Neuronal stem cell (in vitro differentiated cells): Measurements from ENCODE around the gene PCNX3.
A peak's percentile ranks its signal among the peaks of the same experiment; 100 is the strongest.

Experiments
- DNase-seq: peaks from one replicate; pipeline ENCODE4 v3.0.0-alpha.2; 2013; ENCODE audit warnings: low spot score
- H2AFZ ChIP-seq: one replicate; pipeline ENCODE4 v1.6.1; 2013; ENCODE audit warnings: mild to moderate bottlenecking, low read length, inconsistent platforms
- H2AK5ac ChIP-seq: 2 replicates; pipeline ENCODE4 v1.6.1; 2013; ENCODE audit warnings: low read depth, mild to moderate bottlenecking, inconsistent platforms, low read length, moderate library complexity, mixed read lengths
- H2BK120ac ChIP-seq: 2 replicates; pipeline ENCODE4 v1.6.1; 2013; ENCODE audit warnings: low read depth, mild to moderate bottlenecking, inconsistent platforms, low read length, moderate library complexity, mixed read lengths
- H2BK12ac ChIP-seq: one replicate; pipeline ENCODE4 v1.6.1; 2013; ENCODE audit warnings: low read length, inconsistent platforms
- H2BK15ac ChIP-seq: 2 replicates; pipeline ENCODE4 v1.6.1; 2013; ENCODE audit warnings: mild to moderate bottlenecking, low read length, inconsistent platforms, mixed read lengths
- H2BK5ac ChIP-seq: one replicate; pipeline ENCODE4 v1.6.1; 2013; ENCODE audit warnings: inconsistent platforms, mild to moderate bottlenecking, low read length, moderate library complexity
- H3K14ac ChIP-seq: one replicate; pipeline ENCODE4 v1.6.1; 2013; ENCODE audit warnings: low read length, inconsistent platforms
- H3K18ac ChIP-seq: 2 replicates; pipeline ENCODE4 v1.6.1; 2013; ENCODE audit warnings: low read length, inconsistent platforms
- H3K23ac ChIP-seq: 2 replicates; pipeline ENCODE4 v1.6.1; 2013; ENCODE audit warnings: low read depth, mild to moderate bottlenecking, mixed read lengths, low read length, inconsistent platforms; ENCODE audit not compliant: poor library complexity
- H3K27ac ChIP-seq: replicated peaks from 3 replicates; pipeline ENCODE4 v1.5.1; 2013; ENCODE audit warnings: low read length, inconsistent platforms
- H3K27me3 ChIP-seq, 3 experiments: 2 replicates each; pipeline ENCODE4 v1.6.1; 2013; ENCODE audit warnings: low read length in 3 of 3, mild to moderate bottlenecking in 2 of 3, inconsistent platforms in 1 of 3, low read depth in 1 of 3, mixed read lengths in 1 of 3, moderate library complexity in 1 of 3; ENCODE audit not compliant: control insufficient read depth in 3 of 3, insufficient read depth in 3 of 3
- H3K36me3 ChIP-seq, 2 donors: replicated peaks in 1 of 2; 2 replicates each; pipeline ENCODE4 v1.6.1; 2013; ENCODE audit warnings: low read length in 2 of 2; ENCODE audit not compliant: control insufficient read depth in 2 of 2, insufficient read depth in 2 of 2
- H3K4ac ChIP-seq: 2 replicates; pipeline ENCODE4 v1.6.1; 2013; ENCODE audit warnings: inconsistent platforms, mild to moderate bottlenecking, low read length, moderate library complexity
- H3K4me1 ChIP-seq, 2 donors: 1 replicate in 1 of 2; 2 replicates in 1 of 2; pipeline ENCODE4 v1.6.1; 2013; ENCODE audit warnings: low read length in 2 of 2, low read depth in 1 of 2; ENCODE audit not compliant: control insufficient read depth in 2 of 2, insufficient read depth in 1 of 2
- H3K4me2 ChIP-seq: one replicate; pipeline ENCODE4 v1.6.1; 2013; ENCODE audit warnings: mild to moderate bottlenecking, low read length, inconsistent platforms; ENCODE audit not compliant: insufficient read depth, poor library complexity, severe bottlenecking
- H3K4me3 ChIP-seq, 2 donors: 2 replicates each; pipeline ENCODE4 v1.5.1; 2013; ENCODE audit warnings: low read length in 2 of 2, mild to moderate bottlenecking in 2 of 2, inconsistent platforms in 1 of 2, moderate library complexity in 1 of 2
- H3K79me1 ChIP-seq: one replicate; pipeline ENCODE4 v1.6.1; 2013; ENCODE audit warnings: low read depth, mild to moderate bottlenecking, inconsistent platforms, low read length, moderate library complexity
- H3K9ac ChIP-seq: one replicate; pipeline ENCODE4 v1.6.1; 2013; ENCODE audit warnings: mild to moderate bottlenecking, low read depth, low read length, inconsistent platforms; ENCODE audit not compliant: poor library complexity
- H3K9me3 ChIP-seq, 2 donors: replicated peaks in 1 of 2; 2 replicates each; pipeline versions ENCODE3 to v1.6.1; 2013; ENCODE audit warnings: low read length in 2 of 2, mild to moderate bottlenecking in 2 of 2, inconsistent platforms in 1 of 2, low read depth in 1 of 2, mixed read lengths in 1 of 2, moderate library complexity in 1 of 2; ENCODE audit not compliant: control insufficient read depth in 2 of 2, insufficient read depth in 1 of 2
- H4K8ac ChIP-seq: one replicate; pipeline ENCODE4 v1.6.1; 2013; ENCODE audit warnings: low read depth, mild to moderate bottlenecking, inconsistent platforms, low read length, moderate library complexity
- H4K91ac ChIP-seq: one replicate; pipeline ENCODE4 v1.6.1; 2013; ENCODE audit warnings: low read length, low read depth, mild to moderate bottlenecking, inconsistent platforms; ENCODE audit not compliant: poor library complexity
- WGBS, 2 donors: extraction: QIAGEN DNeasy Blood & Tissue Kit; methylation state at CpG; one replicate each; pipeline ENCODE4 v1.1.7; 2013; ENCODE audit warnings: missing lambda C conversion rate in 2 of 2, mixed read lengths in 1 of 2; ENCODE audit not compliant: insufficient read length in 2 of 2, insufficient replicate concordance in 1 of 2; ENCODE audit errors: extremely low coverage in 2 of 2; 5-methylcytosine and 5-hydroxymethylcytosine counted together

Gene PCNX3

GRCh38 chr11:65646288-65646957 is 30.8 kb downstream of the PCNX3 start:
- Histone ChIP-seq H3K27ac (no peak overlapping the region), H4K8ac (peak overlapping the region; percentile 65), H2AK5ac (peak overlapping the region; percentile 92), H2BK5ac (no peak overlapping the region), H2BK12ac (peak overlapping the region; percentile 73), H3K23ac (peak overlapping the region; percentile 89), H2AFZ (no peak overlapping the region), H3K14ac (peak overlapping the region; percentile 71), H3K4me2 (peak overlapping the region; percentile 69), H2BK15ac (peak overlapping the region; percentile 94), H4K91ac (no peak overlapping the region), H3K36me3 (peaks cover 0 to 32% of the 10 kb centered on the region in 2 donors), H3K4ac (peak overlapping the region; percentile 66), H3K27me3 (peaks cover 0 to 20% (median 0%) of the 10 kb centered on the region in 3 experiments), H3K79me1 (no peaks in the 10 kb centered on the region), H3K9ac (peak overlapping the region; percentile 21), H3K18ac (peak overlapping the region; percentile 87), H3K4me1 (peaks cover 0 to 12% of the 10 kb centered on the region in 2 donors), H3K4me3 (peak overlapping the region in 1 of 2 donors; percentile 81), H3K9me3 (no peaks in the 10 kb centered on the region), H2BK120ac (no peak overlapping the region)
- no CpG with 5 or more reads among the region's 68 CpGs for WGBS, 2 donors
- no peak for DNase-seq

- Histone ChIP-seq H2BK12ac (peak overlapping the region; percentile 73), H2AFZ (no peak overlapping the region), H3K27ac (no peak overlapping the region), H3K4me3 (peak overlapping the region in 1 of 2 donors; percentile 81), H3K4me1 (peaks cover 6 to 14% of the 10 kb centered on the region in 2 donors), H3K9ac (no peak overlapping the region), H3K9me3 (no peaks in the 10 kb centered on the region), H3K14ac (peak overlapping the region; percentile 71), H3K36me3 (peaks cover 0 to 27% of the 10 kb centered on the region in 2 donors), H2BK120ac (peak overlapping the region; percentile 72), H3K23ac (peak overlapping the region; percentile 89), H4K91ac (no peak overlapping the region), H2BK5ac (no peak overlapping the region), H3K18ac (peak overlapping the region; percentile 87), H3K4me2 (peak overlapping the region; percentile 69), H3K79me1 (no peaks in the 10 kb centered on the region), H3K4ac (no peak overlapping the region), H2AK5ac (peak overlapping the region; percentile 92), H4K8ac (no peak overlapping the region), H3K27me3 (peaks cover 0 to 20% (median 0%) of the 10 kb centered on the region in 3 experiments), H2BK15ac (peak overlapping the region; percentile 94)
- peak; percentile 17 for DNase-seq
- WGBS, 2 donors = no CpG with 5 or more reads among the region's 87 CpGs
Observed at GRCh38 chr11:65646958-65647701, 31.6 kb downstream of the PCNX3 start.

GRCh38 chr11:65648997-65649493 is 33.5 kb downstream of the PCNX3 start:
- no peak overlapping the region for H2BK120ac ChIP-seq
- no peak overlapping the region for H3K27ac ChIP-seq
- no peak overlapping the region for H2BK15ac ChIP-seq
- no CpG with 5 or more reads among the region's 12 CpGs for WGBS, 2 donors
- peak overlapping the region; percentile 11 for H3K18ac ChIP-seq
- no peak overlapping the region for H3K4me3 ChIP-seq
- no peak overlapping the region for H4K91ac ChIP-seq
- H3K9me3 ChIP-seq = no peaks in the 10 kb centered on the region
- no peaks in the 10 kb centered on the region for H3K79me1 ChIP-seq
- H3K4ac ChIP-seq = no peak overlapping the region
- H2BK12ac ChIP-seq = peak overlapping the region; percentile 54
- H3K9ac ChIP-seq = no peak overlapping the region
- no peak overlapping the region for H2BK5ac ChIP-seq
- H3K23ac ChIP-seq = no peak overlapping the region
- peaks cover 0 to 29% of the 10 kb centered on the region in 2 donors for H3K36me3 ChIP-seq
- peaks cover 14 to 16% of the 10 kb centered on the region in 2 donors for H3K4me1 ChIP-seq
- H3K14ac ChIP-seq = peak overlapping the region; percentile 12
- H3K27me3 ChIP-seq = peaks cover 0 to 17% (median 0%) of the 10 kb centered on the region in 3 experiments
- H3K4me2 ChIP-seq = no peak overlapping the region
- DNase-seq = no peak
- no peak overlapping the region for H2AFZ ChIP-seq
- peak overlapping the region; percentile 74 for H2AK5ac ChIP-seq
- no peak overlapping the region for H4K8ac ChIP-seq
